ENCODE data around the gene ESAM.

The ESAM gene

DNA sequence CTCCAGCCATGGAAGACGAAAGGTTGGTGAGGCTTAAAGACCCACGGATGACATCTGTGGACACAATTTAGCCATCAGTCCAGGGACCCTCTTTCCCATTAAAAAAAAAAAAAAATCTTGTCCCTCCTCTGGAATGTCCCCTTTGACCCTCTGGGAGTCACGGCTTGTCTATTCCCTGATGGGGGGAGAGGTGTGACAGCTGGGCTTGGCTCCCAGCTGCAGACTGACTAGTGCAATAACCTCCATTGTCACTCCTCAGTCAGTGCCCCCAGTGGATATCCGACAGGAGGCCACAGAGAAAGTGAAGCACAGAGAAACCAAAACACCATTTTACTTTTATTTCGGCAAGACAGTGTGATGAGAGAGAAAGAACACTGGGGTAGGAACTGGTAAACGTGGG is 7.4 kb downstream of the ESAM start:
- Histone ChIP-seq H3K4me1 (ENCODE audit: low read length) (peaks cover 6% of the 10 kb centered on the region), H3K9me3 (replicated peaks; ENCODE audit: insufficient read depth, low read length) (no peaks in the 10 kb centered on the region), H3K27me3 (replicated peaks; ENCODE audit: insufficient read depth, low read length) (no peaks in the 10 kb centered on the region), H3K9ac (ENCODE audit: low read length) (no peak overlapping the region), H3K36me3 (replicated peaks; ENCODE audit: insufficient read depth, low read length) (no peaks in the 10 kb centered on the region), H3K4me2 (ENCODE audit: low read depth, low read length) (no peak overlapping the region), H3K79me2 (ENCODE audit: low read length) (peaks cover 12% of the 10 kb centered on the region), H2AFZ (ENCODE audit: low read length) (no peak overlapping the region), H3K4me3 (ENCODE audit: low read length) (no peak overlapping the region), H3K27ac (ENCODE audit: low read length) (no peak overlapping the region), H3K9me2 (replicated peaks; ENCODE audit: insufficient read depth, low read length) (no peaks in the 10 kb centered on the region), H4K20me1 (ENCODE audit: insufficient read depth, low read length) (no peaks in the 10 kb centered on the region), H3F3A (ENCODE audit: insufficient read depth, low read length) (no peaks in the 10 kb centered on the region)
- no peak for DNase-seq
- no peak for TF ChIP-seq EZH2 (optimal IDR thresholded peaks at IDR 0.05; ENCODE audit: low read depth, low read length)
- TF ChIP-seq EZH2phosphoT487 (IDR thresholded peaks at IDR 0.05; ENCODE audit: low read length): no peak
- TF ChIP-seq, protein P1, sequence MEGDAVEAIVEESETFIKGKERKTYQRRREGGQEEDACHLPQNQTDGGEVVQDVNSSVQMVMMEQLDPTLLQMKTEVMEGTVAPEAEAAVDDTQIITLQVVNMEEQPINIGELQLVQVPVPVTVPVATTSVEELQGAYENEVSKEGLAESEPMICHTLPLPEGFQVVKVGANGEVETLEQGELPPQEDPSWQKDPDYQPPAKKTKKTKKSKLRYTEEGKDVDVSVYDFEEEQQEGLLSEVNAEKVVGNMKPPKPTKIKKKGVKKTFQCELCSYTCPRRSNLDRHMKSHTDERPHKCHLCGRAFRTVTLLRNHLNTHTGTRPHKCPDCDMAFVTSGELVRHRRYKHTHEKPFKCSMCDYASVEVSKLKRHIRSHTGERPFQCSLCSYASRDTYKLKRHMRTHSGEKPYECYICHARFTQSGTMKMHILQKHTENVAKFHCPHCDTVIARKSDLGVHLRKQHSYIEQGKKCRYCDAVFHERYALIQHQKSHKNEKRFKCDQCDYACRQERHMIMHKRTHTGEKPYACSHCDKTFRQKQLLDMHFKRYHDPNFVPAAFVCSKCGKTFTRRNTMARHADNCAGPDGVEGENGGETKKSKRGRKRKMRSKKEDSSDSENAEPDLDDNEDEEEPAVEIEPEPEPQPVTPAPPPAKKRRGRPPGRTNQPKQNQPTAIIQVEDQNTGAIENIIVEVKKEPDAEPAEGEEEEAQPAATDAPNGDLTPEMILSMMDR (IDR thresholded peaks at IDR 0.05; ENCODE audit: low read length): no peak

DNA sequence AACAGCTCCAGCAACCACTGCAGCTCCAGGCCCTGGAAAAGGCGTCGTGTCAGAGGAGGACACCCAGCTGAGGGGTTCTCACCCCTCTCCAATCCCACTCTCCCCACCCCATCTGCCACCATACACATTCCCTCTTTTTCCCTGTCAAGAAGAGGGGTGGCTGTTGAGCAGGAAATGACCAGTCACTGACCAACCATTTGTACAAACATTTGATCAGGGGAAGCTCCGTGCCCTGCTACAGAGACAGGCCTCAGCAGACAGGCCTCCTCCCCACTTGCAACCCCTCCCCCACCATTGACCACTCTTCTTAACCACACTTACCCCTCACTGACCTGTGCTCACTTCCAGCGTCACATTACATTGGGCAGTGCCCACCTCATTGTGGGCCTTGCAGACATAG is 7.8 kb downstream of the ESAM start:
- Histone ChIP-seq H3K27me3 (replicated peaks; ENCODE audit: insufficient read depth, low read length) (no peaks in the 10 kb centered on the region), H3K27ac (ENCODE audit: low read length) (no peak overlapping the region), H3K4me3 (ENCODE audit: low read length) (no peak overlapping the region), H3K9me2 (replicated peaks; ENCODE audit: insufficient read depth, low read length) (no peaks in the 10 kb centered on the region), H3F3A (ENCODE audit: insufficient read depth, low read length) (no peaks in the 10 kb centered on the region), H3K36me3 (replicated peaks; ENCODE audit: insufficient read depth, low read length) (no peaks in the 10 kb centered on the region), H3K9me3 (replicated peaks; ENCODE audit: insufficient read depth, low read length) (no peaks in the 10 kb centered on the region), H3K4me1 (ENCODE audit: low read length) (peaks cover 8% of the 10 kb centered on the region), H3K79me2 (ENCODE audit: low read length) (peaks cover 8% of the 10 kb centered on the region), H2AFZ (ENCODE audit: low read length) (no peak overlapping the region), H3K4me2 (ENCODE audit: low read depth, low read length) (no peak overlapping the region), H3K9ac (ENCODE audit: low read length) (no peak overlapping the region), H4K20me1 (ENCODE audit: insufficient read depth, low read length) (no peaks in the 10 kb centered on the region)
- no peak for DNase-seq
- TF ChIP-seq EZH2 (optimal IDR thresholded peaks at IDR 0.05; ENCODE audit: low read depth, low read length) (no peak), EZH2phosphoT487 (IDR thresholded peaks at IDR 0.05; ENCODE audit: low read length) (no peak)
- TF ChIP-seq, protein P1 (IDR thresholded peaks at IDR 0.05; ENCODE audit: low read length): no peak

DNA sequence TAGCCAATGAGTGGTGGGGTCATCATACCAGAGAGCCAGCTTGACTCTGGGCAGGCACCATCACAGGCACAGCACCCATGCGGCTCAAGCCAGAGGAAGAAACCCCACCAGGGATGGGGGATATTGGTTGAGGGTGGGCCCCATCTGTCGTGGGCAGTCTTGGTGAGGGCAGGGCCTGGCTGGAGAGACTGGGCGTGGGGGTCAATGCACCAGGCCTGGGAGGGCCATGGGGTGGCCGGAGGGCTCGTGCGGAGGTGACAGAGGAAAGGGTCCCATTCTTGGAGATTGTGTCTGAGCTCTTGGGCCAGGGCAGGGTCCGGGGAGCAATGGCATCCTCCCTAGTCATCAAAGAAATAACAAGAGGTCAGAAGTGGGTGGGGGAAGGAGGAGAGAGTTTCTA is 8.5 kb downstream of the ESAM start:
- H2AFZ ChIP-seq (ENCODE audit: low read length): no peak overlapping the region
- no peak overlapping the region for H3K4me2 ChIP-seq (ENCODE audit: low read depth, low read length)
- no peak overlapping the region for H3K4me3 ChIP-seq (ENCODE audit: low read length)
- DNase-seq: no peak
- no peaks in the 10 kb centered on the region for H3K27me3 ChIP-seq (replicated peaks; ENCODE audit: insufficient read depth, low read length)
- H3F3A ChIP-seq (ENCODE audit: insufficient read depth, low read length): no peaks in the 10 kb centered on the region
- no peaks in the 10 kb centered on the region for H4K20me1 ChIP-seq (ENCODE audit: insufficient read depth, low read length)
- TF ChIP-seq EZH2 (optimal IDR thresholded peaks at IDR 0.05; ENCODE audit: low read depth, low read length) (no peak), EZH2phosphoT487 (IDR thresholded peaks at IDR 0.05; ENCODE audit: low read length) (no peak)
- TF ChIP-seq, protein P1 (IDR thresholded peaks at IDR 0.05; ENCODE audit: low read length): no peak
- no peak overlapping the region for H3K9ac ChIP-seq (ENCODE audit: low read length)
- H3K36me3 ChIP-seq (replicated peaks; ENCODE audit: insufficient read depth, low read length): no peaks in the 10 kb centered on the region
- H3K4me1 ChIP-seq (ENCODE audit: low read length): peaks cover 8% of the 10 kb centered on the region
- no peaks in the 10 kb centered on the region for H3K9me2 ChIP-seq (replicated peaks; ENCODE audit: insufficient read depth, low read length)
- peaks cover under 1% of the 10 kb centered on the region for H3K79me2 ChIP-seq (ENCODE audit: low read length)
- no peaks in the 10 kb centered on the region for H3K9me3 ChIP-seq (replicated peaks; ENCODE audit: insufficient read depth, low read length)
- no peak overlapping the region for H3K27ac ChIP-seq (ENCODE audit: low read length)

Measured in MM.1S (cell line).